Measurements from ENCODE around the gene PRKCH.

Gene PRKCH

DNA sequence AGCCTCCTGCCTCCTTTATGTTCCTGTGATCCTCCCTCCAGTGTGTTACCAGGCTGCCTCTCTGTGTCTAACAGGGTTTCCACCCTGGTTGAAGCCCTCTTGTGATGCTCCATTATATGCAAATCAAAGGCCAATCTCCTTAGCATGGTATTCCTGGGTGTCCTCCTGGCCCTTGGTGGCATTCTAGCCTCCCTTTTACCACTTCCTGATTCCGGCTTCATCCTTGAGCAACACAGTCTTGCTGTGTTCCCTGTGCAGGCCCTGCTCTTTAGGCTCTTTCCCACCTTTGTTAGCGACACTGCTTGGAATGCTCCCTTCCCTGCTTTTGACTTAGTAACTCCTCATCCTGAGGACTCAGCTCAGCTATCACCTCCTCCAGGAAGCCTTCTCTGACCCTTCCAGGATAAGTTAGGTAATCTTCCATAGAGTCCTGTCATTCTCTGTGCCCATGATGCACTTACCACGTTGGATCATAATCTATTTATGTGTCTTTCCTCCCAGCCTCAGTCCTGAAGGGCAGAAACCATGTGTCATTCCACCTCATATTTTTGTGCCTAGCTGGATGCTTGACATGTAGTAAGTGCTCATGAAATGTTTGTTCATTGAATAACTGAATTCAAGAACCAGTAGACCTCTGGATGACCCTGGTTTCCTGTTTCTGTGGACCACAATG is 37.3 kb downstream of the PRKCH start:
- Histone ChIP-seq H3K4me3 (replicated peaks; ENCODE audit: insufficient read depth, low read length) (no peak overlapping the region), H3K27me3 (ENCODE audit: insufficient read depth, poor library complexity, severe bottlenecking) (peaks cover 7% of the 10 kb centered on the region), H3K27ac (replicated peaks) (no peak overlapping the region)
- TF ChIP-seq REST (IDR thresholded peaks at IDR 0.05; ENCODE audit: insufficient replicate concordance, low read depth) (no peak), POLR2AphosphoS5 (IDR thresholded peaks at IDR 0.05; ENCODE audit: low read depth) (no peak), SPI1 (IDR thresholded peaks at IDR 0.05; ENCODE audit: borderline replicate concordance, low read depth) (peak; percentile 14; the same call in 1 of the 2 replicates)
- DNase-seq (ENCODE audit: low read depth in 1 of 2, low spot score in 1 of 2) = no peak

DNA sequence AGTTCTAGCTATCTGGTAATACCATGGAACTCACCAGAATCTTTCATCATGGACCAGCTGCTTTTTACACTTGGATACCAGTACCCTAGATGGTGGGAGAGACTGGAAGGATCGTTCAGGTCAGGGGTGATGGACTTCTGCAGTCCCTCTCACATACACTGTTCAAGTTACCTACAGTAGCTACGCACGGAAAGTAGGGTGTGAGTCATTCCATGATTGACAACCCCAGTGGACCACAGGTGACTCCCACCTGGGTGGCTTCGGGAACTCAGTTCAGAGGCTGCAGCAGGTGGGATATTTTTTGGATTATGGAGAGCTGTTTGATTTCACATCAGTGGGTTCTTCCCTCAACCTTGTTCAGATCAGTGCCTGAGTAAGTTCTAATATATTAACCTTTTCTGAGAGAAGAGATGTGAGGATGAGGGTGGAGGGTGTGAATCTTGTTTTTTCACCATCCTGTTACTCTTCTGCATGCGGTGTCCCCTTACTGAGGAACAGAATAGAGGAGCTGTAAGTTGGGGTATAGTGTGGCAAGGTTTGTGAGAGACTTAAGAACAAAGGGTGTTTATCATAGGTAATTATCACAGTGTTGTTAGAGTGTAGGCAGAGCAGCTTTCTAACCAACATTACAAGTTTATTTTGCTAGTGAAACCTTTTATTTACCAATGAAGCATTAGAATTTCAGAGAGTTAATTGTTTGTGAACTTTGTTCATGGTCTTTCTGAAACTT is 39.6 kb downstream of the PRKCH start:
- H3K27me3 ChIP-seq (ENCODE audit: insufficient read depth, poor library complexity, severe bottlenecking) = peaks cover 7% of the 10 kb centered on the region
- TF ChIP-seq POLR2AphosphoS5 (IDR thresholded peaks at IDR 0.05; ENCODE audit: low read depth) (no peak), REST (IDR thresholded peaks at IDR 0.05; ENCODE audit: insufficient replicate concordance, low read depth) (no peak), SPI1 (IDR thresholded peaks at IDR 0.05; ENCODE audit: borderline replicate concordance, low read depth) (no peak), GABPA (IDR thresholded peaks at IDR 0.05; ENCODE audit: low read depth) (no peak)
- TF ChIP-seq, protein P1, sequence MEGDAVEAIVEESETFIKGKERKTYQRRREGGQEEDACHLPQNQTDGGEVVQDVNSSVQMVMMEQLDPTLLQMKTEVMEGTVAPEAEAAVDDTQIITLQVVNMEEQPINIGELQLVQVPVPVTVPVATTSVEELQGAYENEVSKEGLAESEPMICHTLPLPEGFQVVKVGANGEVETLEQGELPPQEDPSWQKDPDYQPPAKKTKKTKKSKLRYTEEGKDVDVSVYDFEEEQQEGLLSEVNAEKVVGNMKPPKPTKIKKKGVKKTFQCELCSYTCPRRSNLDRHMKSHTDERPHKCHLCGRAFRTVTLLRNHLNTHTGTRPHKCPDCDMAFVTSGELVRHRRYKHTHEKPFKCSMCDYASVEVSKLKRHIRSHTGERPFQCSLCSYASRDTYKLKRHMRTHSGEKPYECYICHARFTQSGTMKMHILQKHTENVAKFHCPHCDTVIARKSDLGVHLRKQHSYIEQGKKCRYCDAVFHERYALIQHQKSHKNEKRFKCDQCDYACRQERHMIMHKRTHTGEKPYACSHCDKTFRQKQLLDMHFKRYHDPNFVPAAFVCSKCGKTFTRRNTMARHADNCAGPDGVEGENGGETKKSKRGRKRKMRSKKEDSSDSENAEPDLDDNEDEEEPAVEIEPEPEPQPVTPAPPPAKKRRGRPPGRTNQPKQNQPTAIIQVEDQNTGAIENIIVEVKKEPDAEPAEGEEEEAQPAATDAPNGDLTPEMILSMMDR (IDR thresholded peaks at IDR 0.05; ENCODE audit: insufficient read depth, low read length) = no peak
- DNase-seq (ENCODE audit: low read depth in 1 of 2, low spot score in 1 of 2) = no peak
- no peak overlapping the region for H3K4me3 ChIP-seq (replicated peaks; ENCODE audit: insufficient read depth, low read length)
- H3K27ac ChIP-seq (replicated peaks) = no peak overlapping the region

DNA sequence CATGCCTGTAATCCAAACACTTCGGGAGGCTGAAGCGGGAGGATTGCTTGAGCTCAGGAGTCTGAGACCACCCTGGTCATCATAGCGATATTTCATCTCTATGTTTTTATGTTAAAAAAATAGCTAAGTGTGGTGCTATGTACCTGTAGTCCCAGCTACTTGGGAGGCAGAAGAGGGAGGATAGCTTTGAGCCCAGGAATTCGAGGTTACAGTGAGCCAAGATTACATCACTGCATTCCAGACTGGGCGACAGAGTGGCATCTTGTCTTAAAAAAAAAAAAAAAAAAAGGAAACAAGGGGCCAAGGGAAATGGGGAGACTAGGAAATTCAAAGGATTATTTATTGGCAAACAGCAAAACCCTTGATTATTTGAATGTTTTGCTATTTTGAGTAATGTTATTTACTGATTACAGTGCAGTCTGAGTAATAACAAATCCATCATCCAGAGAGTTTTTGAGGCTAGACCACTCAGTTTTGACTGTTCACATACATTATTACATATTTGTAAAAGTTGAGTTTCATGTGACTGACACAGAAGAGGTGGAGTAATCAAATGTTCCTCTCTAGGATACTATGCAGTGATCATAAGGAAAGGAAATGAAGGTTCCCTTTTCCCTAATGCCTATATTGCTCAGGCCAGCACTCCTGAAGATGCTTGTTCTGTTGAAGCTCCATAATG is 40.8 kb downstream of the PRKCH start:
- Histone ChIP-seq H3K4me3 (replicated peaks; ENCODE audit: insufficient read depth, low read length) (no peak overlapping the region), H3K27me3 (ENCODE audit: insufficient read depth, poor library complexity, severe bottlenecking) (peaks cover 7% of the 10 kb centered on the region), H3K27ac (replicated peaks) (no peak overlapping the region)
- no peak for DNase-seq (ENCODE audit: low read depth in 1 of 2, low spot score in 1 of 2)
- TF ChIP-seq SPI1 (IDR thresholded peaks at IDR 0.05; ENCODE audit: borderline replicate concordance, low read depth) = no peak
- TF ChIP-seq, protein P1 (IDR thresholded peaks at IDR 0.05; ENCODE audit: insufficient read depth, low read length) = no peak
- TF ChIP-seq GABPA (IDR thresholded peaks at IDR 0.05; ENCODE audit: low read depth) = no peak

- Histone ChIP-seq H3K27ac (replicated peaks) (no peak overlapping the region), H3K4me3 (replicated peaks; ENCODE audit: insufficient read depth, low read length) (no peak overlapping the region), H3K27me3 (ENCODE audit: insufficient read depth, poor library complexity, severe bottlenecking) (peaks cover 7% of the 10 kb centered on the region)
- no peak for DNase-seq (ENCODE audit: low read depth in 1 of 2, low spot score in 1 of 2)
- TF ChIP-seq REST (IDR thresholded peaks at IDR 0.05; ENCODE audit: insufficient replicate concordance, low read depth) = no peak
- TF ChIP-seq, protein P1 (IDR thresholded peaks at IDR 0.05; ENCODE audit: insufficient read depth, low read length) = no peak
- no peak for TF ChIP-seq GABPA (IDR thresholded peaks at IDR 0.05; ENCODE audit: low read depth)
These were observed 42.9 kb downstream of the PRKCH start for GRCh38 chr14:61364243-61364642.
